C1 segment of cervical spinal cord (tissue), 14 donors: ENCODE results near the gene CLSTN2.

ENCODE experiments used
- DNase-seq, 14 donors: peaks; one replicate each; lab custom pipeline; 2025; lab: John Stamatoyannopoulos, UW

The CLSTN2 gene

DNA sequence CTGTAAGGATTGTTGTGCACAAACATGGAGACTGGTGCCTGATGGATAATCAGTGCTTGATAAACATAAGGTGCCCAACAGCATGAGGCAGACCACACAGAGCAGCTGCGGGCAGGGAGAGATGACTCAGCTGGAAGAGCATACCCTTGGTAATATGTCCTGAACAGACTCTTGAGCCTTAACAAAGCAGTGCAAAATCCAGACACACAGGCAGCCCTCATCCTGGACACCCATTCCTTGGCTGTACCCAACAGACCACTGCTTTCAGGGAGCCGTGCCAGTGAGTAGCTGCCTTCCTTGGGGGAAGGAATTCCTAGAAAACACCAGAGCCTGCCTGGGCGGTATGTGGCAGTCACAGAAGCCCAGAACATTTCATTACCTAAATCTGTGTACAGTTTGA is 156.2 kb downstream of the CLSTN2 start:
- peak in 2 of 14 donors; percentile 19 to 29 for DNase-seq

DNA sequence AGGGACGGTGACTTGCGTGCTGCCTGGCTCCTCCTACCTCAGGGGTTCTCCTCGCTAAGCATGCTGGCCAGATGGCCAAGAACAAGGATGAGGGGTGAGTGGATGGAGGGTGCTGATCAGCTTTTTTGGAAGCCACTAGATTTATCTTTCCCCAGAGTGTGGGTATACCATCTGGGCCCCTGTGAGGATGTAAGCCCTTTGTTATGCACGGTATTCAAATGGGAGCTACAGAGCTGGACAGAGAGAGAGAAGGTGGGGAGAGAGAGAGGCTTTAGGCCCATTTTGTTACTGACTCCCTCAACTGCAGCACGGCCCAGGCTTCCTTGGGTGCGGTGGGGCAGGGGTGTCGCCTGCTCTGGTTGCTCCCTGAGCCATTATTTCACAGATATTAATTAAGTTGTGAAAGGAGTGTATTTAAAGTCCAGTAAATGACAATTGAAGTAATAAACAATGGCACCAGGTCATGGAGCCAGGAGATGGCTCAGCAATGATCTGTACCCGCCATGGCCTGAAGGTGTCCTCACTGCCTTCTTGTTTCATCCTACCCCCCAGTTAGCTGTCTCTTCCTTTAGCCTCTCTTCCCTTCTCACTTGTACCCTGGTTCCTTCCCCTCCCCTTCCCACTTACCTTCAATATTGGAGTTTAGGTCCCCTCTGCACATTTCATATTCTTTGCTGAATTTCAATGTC is 158.0 kb downstream of the CLSTN2 start:
- DNase-seq, result no peak

DNA sequence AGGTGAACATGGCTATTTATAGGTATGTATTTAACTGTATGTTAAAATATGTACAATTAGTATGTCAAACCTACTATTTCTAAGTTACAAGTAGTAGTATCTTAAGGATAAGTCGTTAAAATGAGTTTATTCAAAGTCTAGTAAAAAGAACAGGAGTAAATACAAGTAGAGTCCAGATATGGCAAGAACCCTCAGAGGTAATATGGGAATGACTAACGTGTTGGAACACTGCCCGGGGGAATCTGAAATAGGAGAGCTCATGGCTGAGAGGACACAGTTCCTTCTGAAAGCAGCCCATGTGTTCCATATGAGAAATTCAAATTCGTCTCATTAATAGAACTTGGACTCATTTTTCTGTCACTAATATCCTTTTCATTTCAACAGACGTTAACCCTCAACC is 158.8 kb downstream of the CLSTN2 start:
- DNase-seq, result no peak

DNA sequence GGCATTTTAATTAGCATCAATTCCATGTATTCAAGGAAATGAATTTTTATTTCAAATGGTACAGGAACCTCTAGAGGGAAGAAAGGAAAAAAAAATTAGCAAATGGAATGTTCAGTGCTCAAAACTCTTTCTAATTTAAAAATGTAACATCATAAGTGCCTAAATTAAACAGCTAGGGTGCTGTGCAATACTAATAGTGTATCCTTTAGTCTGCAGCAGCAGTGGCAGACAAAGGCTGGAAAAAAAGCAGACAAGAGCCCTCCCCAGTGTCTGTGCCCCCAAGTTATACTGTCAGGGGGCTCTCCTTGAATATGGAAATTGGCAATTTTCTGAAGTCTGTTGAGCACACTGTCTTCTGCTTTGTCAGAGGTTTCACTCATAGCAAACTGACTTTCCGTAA is 159.5 kb downstream of the CLSTN2 start:
- DNase-seq, result no peak

DNA sequence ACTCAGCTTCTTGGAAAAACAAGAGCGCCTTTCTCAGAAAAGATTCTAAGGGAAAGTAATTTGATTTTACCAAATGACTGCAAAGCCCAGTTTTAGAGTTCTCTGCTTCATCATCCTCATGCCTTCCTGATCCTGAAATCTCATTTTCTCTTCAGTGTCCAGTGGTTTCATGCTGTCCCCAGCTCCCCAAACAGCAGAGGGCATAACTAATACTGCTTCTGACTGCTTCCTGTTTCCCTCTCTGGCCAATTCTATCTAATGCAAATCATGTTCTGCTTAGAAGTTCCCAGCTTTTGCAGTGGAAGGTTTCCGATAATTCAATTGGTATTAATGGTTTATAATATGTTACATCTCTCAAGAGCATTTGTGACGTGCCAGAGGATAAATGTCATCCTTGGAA is 161.1 kb downstream of the CLSTN2 start:
- DNase-seq, result no peak

- DNase-seq, result no peak
Measured at GRCh38 chr3:140097874-140098635, 163.1 kb downstream of the CLSTN2 start.

DNA sequence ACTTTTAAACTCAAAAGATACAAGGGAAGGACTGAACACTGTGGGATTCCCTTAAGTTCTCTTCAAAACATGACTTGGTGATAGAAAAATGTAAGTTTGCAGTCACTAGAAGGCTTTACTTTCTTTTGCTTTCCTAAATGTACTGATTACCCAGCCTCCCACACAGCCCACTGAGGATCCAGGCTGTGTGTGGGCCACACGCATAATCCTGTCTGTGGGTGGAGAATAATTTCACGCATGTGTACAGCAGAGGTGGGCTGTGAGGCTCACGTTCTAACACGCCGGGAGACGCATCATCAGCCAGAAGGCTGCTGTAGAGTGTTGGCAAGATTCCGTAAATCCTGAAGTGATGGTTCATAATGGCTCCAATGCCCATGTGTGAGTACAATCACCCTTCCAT is 165.5 kb downstream of the CLSTN2 start:
- DNase-seq, result no peak

DNA sequence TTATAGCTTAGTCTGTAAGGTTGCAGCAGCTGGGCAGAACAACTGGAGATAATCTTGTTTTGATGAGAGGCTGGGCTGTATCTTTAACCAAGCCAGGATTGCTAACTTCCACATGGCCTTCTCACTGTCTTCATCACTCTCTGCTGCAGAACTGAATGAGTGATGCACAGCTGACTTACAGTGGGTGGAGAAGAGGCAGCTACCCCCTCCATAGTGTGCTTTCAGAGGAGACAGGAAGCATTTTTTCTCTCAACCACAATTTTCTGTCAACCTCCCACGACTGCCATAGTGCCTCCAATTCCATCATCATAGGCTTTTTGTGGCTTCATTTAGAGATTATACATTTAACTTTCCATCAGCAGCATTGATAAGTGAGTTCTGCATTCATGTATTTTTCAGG is 168.2 kb downstream of the CLSTN2 start:
- DNase-seq, result no peak

- no peak for DNase-seq
Measured at GRCh38 chr3:140103986-140104645, 169.1 kb downstream of the CLSTN2 start.

- DNase-seq, result no peak
Measured at GRCh38 chr3:140113996-140114788, 179.2 kb downstream of the CLSTN2 start.

GRCh38 chr3:140114789-140115080 is 179.8 kb downstream of the CLSTN2 start:
- DNase-seq, result no peak

DNA sequence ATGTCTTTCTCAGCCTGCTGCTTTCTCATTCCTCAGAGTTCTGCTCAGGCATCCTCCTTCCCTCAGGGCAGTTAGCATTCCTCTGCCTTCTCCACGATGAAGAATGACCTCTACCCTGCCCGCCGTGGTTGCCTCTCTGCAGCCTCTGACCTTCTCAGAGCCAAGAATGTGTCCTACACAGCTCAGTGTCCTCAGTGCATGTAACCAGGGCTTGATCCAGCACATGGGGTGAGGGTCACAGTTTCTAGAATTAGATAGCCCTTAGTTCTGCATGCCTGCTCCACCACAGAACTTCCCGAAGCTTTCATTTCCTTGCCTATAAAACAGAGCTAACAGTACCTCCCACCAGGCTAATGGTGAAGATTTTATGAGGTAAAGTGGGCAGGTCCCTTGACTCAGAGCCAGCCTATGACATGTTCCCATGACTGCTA is 182.1 kb downstream of the CLSTN2 start:
- DNase-seq, result no peak

- no peak for DNase-seq
Measured at GRCh38 chr3:140122183-140122582, 187.2 kb downstream of the CLSTN2 start.

DNA sequence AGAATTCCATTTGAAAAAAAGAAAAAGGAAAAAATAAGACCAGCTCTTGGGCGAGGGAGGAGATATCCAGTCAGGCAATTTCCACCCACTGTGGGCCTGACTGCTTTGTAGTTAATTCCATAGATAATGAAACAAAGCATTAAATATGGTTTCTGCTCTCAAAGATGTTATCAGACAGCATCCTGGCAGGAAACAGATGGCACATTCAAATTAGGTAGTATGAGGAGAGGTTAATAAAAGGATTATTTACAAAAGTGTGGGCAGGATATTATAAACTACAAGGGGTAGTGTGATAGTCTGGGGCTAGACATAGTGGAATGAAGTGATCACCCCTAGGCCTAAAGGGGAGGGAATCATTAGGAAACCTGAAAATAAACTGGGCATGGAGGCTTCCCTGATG is 193.2 kb downstream of the CLSTN2 start:
- peak in 1 of 14 donors; percentile 48 for DNase-seq

DNA sequence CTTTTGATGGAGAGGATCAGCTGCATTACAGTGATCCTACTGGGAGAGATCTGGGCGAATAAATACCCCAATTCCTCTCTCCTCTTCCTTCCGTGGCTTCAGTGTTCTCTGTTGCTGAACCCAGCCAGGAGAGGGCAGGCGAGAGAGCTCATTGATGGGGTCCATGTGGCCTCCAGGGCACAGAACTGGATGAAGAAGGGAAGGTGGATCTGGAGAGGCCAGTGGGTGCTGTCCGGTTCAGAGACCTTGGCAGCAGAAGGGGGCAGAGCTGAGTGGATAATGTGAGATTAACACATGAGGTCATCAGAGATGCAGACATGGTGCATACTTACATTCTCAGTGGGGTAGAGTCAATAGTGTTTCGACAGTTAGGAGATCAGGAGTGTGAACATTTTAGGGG is 193.6 kb downstream of the CLSTN2 start:
- peak in 7 of 14 donors; percentile 1 to 48 (median 12) for DNase-seq

DNA sequence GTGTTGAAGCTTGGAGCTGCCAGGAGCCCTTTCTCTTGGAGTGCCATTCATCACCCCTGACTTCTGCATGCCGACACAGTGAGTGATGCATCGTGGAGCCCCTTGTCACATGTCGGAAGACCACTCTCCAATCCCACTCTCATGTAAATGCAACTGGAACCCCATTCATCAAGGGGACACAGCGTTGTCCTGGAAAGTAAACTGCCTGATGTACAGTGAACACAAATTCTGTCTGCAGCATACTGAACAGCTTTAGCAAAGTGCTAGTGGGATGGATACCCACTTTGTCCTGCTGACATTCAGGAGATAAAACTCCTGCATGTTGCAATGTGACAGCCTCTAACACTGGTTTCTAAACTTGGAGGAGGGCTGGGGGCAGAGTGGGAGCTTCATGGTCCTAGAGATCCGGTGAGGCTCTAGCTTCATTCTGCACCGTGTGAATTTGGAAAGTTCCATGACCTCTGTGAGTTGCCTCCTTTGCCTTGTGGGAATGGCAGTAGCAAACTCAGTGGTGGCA is 194.8 kb downstream of the CLSTN2 start:
- no peak for DNase-seq

DNA sequence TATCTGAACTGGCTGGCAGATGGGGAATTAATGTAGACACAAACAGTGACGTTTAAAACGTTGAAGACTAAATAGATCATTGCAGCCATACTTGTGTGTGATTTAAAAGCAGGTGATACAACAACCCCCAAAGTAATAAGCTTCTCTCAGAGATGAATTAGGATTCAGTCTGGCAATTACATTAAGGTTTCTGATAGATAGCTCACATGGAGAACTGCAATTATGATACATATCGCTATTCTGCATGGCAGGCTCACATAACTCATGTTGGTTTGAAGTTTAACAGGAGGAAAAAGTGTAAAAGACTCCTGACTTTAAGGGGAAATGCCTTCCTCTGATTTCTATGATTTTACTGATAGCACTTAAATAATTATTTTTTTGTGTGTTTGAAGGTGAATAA is 196.9 kb downstream of the CLSTN2 start:
- DNase-seq, result no peak

DNA sequence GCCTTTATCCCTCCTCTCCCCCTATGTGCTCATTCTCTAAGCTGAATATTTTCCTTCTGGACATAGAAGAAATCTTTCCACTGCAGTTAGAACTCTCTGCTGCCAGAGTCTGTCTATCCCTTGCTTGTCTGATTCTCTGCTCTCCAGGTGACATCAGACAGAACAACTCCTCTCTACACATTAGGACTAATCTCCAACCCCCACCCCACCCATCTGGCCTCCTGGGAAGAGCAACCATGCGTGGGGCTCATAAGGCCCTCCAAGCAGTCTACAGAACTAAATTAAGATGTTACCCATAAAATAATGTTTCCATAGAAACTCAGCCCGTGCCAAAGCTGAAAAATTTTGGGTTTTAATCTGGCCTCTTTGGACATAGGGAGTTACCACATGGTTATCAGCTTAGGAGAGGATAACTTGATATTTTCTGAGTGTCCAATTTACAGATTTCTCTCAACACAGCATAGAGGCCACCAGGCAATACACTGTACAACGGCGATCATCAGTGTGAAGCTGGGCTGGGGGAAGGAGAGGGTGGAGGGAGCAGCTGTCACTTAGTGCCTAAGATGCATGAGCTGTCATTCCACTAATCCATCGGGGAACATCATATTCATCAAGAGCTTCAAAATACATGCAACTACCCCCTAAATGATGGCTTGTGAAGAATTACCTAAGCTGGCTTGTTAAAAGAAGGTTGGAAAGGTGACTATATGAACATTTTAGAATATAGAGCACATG is 199.4 kb downstream of the CLSTN2 start:
- DNase-seq, result no peak

- no peak for DNase-seq
Measured at GRCh38 chr3:140135461-140135860, 200.5 kb downstream of the CLSTN2 start.

DNA sequence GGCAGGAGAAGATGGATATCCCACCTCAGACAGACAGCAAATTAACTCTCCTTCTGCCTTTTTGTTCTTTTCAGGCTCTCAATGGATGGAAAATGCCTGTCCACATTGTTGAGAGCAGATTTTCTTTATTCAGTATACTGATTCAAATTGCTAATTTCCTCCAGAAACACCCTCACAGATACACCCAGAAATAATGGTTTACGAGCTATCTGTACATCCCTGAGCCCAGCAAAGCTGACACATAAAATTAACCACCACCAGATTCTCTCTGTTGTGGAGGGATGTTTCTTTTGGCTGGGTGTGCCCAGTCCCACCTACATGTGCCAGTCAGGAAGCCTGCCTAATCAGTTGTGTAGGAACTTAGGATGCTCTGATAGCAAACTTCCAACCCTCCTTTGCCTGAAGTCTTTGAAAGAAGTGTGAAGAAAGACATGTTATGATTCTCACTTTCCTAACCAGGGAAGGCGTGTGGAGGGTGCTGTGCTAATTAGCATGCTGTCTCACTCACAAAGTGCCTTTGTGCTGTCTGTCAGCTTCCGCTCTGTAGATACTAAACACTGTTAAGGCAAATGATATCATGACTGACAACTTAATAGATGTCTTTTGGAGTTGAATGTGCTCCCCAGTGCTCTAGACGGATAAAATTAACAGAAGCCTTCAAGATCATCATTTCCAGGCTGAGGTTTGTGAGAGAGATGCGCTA is 208.5 kb downstream of the CLSTN2 start:
- DNase-seq, result peak in 1 of 14 donors; percentile 1

DNA sequence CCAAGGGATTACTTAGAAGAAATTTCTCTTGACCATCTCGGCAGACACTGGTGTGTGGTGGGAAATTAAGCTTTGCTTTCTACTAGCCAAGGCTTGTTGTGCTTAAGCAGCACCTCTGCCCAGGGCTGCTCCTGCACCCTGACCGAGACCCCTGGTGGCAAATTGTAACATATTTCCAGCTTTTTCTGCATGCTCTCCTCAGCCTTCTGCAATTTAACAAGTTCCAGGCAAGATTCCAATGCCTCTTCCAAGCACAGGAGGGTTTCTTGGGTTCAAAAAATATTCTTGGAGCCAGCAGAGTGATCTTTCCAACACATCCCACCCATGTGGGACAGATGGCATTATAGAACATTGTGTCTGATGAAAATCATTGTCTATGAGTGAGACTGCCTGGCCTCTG is 210.5 kb downstream of the CLSTN2 start:
- no peak for DNase-seq
